NT2/D1 (cell line): ENCODE data around the gene KMT5B.

Source experiments
- YY1 ChIP-seq: IDR thresholded peaks from 2 replicates; pipeline ENCODE4 v1.6.1; 2011; ENCODE audit not compliant: insufficient read length, insufficient read depth
- ZNF274 ChIP-seq: IDR thresholded peaks from 2 replicates; pipeline ENCODE4 v1.6.1; 2011; ENCODE audit warnings: mild to moderate bottlenecking, low read depth, low read length

DNA sequence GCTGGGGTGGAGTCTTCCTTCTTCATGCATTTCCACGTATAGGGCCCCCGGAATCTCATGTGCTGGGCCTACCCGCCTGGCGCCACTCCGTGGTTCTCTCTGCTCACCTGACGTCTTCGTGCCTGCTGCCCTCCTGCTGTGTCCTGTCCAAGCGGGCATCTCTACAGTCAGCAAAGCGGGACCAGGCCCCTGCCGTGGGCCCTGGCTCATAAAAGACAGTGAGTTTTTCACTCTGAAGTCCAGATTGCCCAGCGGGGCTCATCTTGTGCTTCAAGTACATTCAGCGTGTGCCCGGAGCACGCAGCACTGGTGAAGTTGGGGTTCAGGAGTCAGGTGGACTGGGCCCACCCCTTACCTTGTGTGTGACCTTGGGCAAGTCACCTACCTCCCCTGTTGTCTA is 41.3 kb upstream of the KMT5B start:
- TF ChIP-seq ZNF274 (no peak), YY1 (no peak)
